ENCODE measurements around the gene SNUPN. TPM values are rescaled to one million over a fixed set of nuclear protein-coding genes. Genes with fewer than 3 reads are reported as not detected.
"Not testable (repeated sequence)": the region's sequence is repeated elsewhere in the genome, so short reads cannot be mapped to it uniquely, and the experiment has no call there.

The SNUPN gene
- total RNA-seq, 1 experiment from 2014 or later: 26.0 TPM

DNA sequence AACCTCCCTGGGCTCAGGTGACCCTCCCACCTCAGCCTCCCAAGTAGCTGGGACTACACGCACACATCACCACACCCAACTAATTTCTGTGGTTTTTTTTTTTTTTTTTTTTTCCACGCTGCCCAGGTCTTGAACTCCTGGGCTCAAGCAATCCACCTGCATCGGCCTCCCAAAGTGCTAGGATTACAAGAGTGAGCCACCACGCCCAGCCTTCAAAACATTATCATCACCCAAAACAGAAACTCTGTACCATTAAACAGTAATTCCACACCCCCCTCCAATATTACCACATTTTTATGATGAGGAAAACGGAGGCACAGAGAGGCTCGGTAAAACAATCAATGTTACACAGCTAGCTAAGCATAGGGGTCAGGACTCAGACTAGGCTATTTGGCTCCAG lies 10.5 kb upstream of the SNUPN start:
- Histone ChIP-seq H3K27me3 (replicated peaks) (no peaks in the 10 kb centered on the region), H3K27ac (no peak overlapping the region), H3K9me3 (replicated peaks) (no peaks in the 10 kb centered on the region), H3K36me3 (peaks cover 28% of the 10 kb centered on the region), H3K4me1 (replicated peaks) (peaks cover 19% of the 10 kb centered on the region), H3K4me3 (no peak overlapping the region)
- DNase-seq (ENCODE audit: low read depth in 1 of 2, low spot score in 2 of 2): no peak

DNA sequence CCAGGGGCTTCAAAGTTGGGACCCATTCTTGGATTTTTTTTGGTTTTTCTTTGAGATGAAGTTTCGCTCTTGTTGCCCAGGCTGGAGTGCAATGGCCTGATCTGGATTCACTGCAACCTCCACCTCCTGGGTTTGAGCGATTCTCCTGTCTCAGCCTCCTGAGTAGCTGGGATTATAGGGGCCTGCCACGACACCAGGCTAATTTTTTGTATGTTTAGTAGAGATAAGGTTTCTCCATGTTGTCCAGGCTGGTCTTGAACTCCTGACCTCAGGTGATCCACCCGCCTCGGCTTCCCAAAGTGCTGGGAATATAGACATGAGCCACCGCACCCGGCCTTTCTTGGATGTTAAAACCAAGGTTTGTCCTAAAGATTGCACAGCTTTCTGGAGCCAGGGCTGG lies 8.4 kb upstream of the SNUPN start:
- peaks cover 18% of the 10 kb centered on the region for H3K36me3 ChIP-seq
- not testable (repeated sequence) for H3K9me3 ChIP-seq (replicated peaks); H3K27me3 ChIP-seq (replicated peaks); H3K27ac ChIP-seq; H3K4me1 ChIP-seq (replicated peaks); DNase-seq (ENCODE audit: low read depth in 1 of 2, low spot score in 2 of 2); H3K4me3 ChIP-seq

- Histone ChIP-seq H3K9me3 (replicated peaks) (no peaks in the 10 kb centered on the region), H3K27me3 (replicated peaks) (no peaks in the 10 kb centered on the region), H3K4me1 (replicated peaks) (no peaks in the 10 kb centered on the region), H3K4me3 (no peak overlapping the region), H3K27ac (no peak overlapping the region), H3K36me3 (peaks cover 2% of the 10 kb centered on the region)
- no peak for DNase-seq (ENCODE audit: low read depth in 1 of 2, low spot score in 2 of 2)
Measured at GRCh38 chr15:75631935-75632334, 6.4 kb upstream of the SNUPN start.

GRCh38 chr15:75622505-75622904 lies 3.0 kb downstream of the SNUPN start:
- H3K27me3 ChIP-seq (replicated peaks): no peaks in the 10 kb centered on the region
- no peak overlapping the region for H3K4me3 ChIP-seq
- H3K36me3 ChIP-seq: peaks cover 26% of the 10 kb centered on the region
- no peak overlapping the region for H3K27ac ChIP-seq
- H3K4me1 ChIP-seq (replicated peaks): peaks cover 25% of the 10 kb centered on the region
- no peaks in the 10 kb centered on the region for H3K9me3 ChIP-seq (replicated peaks)
- DNase-seq (ENCODE audit: low read depth in 1 of 2, low spot score in 2 of 2): no peak

- peak; percentile 62 to 77 for DNase-seq (ENCODE audit: low read depth in 1 of 2, low spot score in 2 of 2)
- Histone ChIP-seq H3K4me1 (replicated peaks) (peaks cover 21% of the 10 kb centered on the region), H3K9me3 (replicated peaks) (no peaks in the 10 kb centered on the region), H3K36me3 (peaks cover 40% of the 10 kb centered on the region), H3K27ac (peak overlapping the region; percentile 34), H3K27me3 (replicated peaks) (no peaks in the 10 kb centered on the region), H3K4me3 (no peak overlapping the region)
Measured at GRCh38 chr15:75620841-75621391, 4.6 kb downstream of the SNUPN start.

GRCh38 chr15:75620058-75620820 lies 5.3 kb downstream of the SNUPN start:
- Histone ChIP-seq H3K27me3 (replicated peaks) (no peaks in the 10 kb centered on the region), H3K27ac (peak overlapping the region; percentile 34), H3K9me3 (replicated peaks) (no peaks in the 10 kb centered on the region), H3K36me3 (peaks cover 44% of the 10 kb centered on the region), H3K4me1 (replicated peaks) (peaks cover 19% of the 10 kb centered on the region), H3K4me3 (no peak overlapping the region)
- peak in 1 of 2 experiments; percentile 41 for DNase-seq (ENCODE audit: low read depth in 1 of 2, low spot score in 2 of 2)

DNA sequence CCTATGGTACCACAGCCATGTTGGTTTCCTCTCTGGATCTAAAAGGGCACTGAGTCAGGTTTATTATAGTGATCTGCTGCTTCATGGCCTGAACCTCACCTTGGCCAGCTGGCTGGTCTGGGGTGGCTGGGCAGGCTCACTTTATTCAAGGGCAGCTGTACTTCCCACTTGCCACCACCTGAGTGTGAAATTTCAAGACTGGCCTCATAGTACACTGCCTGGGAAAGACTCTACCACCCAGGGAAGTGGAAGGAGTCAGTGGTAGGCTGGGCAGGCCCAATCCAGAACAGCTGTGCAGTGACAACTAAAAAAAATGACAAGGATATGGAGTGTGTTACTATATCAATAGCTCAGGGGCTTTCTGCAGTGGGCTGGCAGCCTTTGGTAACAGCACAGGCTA lies 8.8 kb downstream of the SNUPN start:
- H3K36me3 ChIP-seq: peaks cover 67% of the 10 kb centered on the region
- H3K9me3 ChIP-seq (replicated peaks): no peaks in the 10 kb centered on the region
- H3K27me3 ChIP-seq (replicated peaks): no peaks in the 10 kb centered on the region
- H3K4me1 ChIP-seq (replicated peaks): peaks cover 19% of the 10 kb centered on the region
- no peak overlapping the region for H3K27ac ChIP-seq
- DNase-seq (ENCODE audit: low read depth in 1 of 2, low spot score in 2 of 2): no peak
- H3K4me3 ChIP-seq: no peak overlapping the region

- no peak overlapping the region for H3K4me3 ChIP-seq
- peaks cover 60% of the 10 kb centered on the region for H3K36me3 ChIP-seq
- no peaks in the 10 kb centered on the region for H3K27me3 ChIP-seq (replicated peaks)
- H3K9me3 ChIP-seq (replicated peaks): no peaks in the 10 kb centered on the region
- no peaks in the 10 kb centered on the region for H3K4me1 ChIP-seq (replicated peaks)
- no peak for DNase-seq (ENCODE audit: low read depth in 1 of 2, low spot score in 2 of 2)
- no peak overlapping the region for H3K27ac ChIP-seq
Measured at GRCh38 chr15:75606711-75607699, 18.5 kb downstream of the SNUPN start.

- H3K4me3 ChIP-seq: no peak overlapping the region
- H3K4me1 ChIP-seq (replicated peaks): no peaks in the 10 kb centered on the region
- H3K9me3 ChIP-seq (replicated peaks): no peaks in the 10 kb centered on the region
- H3K36me3 ChIP-seq: peaks cover 65% of the 10 kb centered on the region
- H3K27ac ChIP-seq: no peak overlapping the region
- no peaks in the 10 kb centered on the region for H3K27me3 ChIP-seq (replicated peaks)
- DNase-seq (ENCODE audit: low read depth in 1 of 2, low spot score in 2 of 2): no peak
Measured at GRCh38 chr15:75606026-75606425, 19.5 kb downstream of the SNUPN start.

DNA sequence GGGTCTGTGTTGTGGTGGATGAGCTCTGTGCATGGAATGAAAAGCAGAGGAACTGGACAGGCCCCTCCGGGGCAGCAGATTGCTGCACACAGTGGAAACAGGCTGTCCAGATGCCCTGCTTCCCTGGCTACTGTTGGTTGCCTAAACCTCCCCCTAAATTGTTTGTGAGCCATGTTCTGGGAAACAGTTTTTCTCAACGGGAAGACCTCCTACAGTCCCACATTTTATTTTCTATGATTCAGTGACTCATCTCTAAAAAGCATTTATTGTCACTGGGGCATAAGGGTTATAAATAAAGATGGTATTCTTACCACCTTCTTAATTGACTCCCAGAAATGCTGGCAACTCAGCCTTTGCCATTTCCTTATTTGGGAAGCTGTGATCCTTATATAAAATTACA lies 26.1 kb downstream of the SNUPN start:
- Histone ChIP-seq H3K27ac (peak overlapping the region; percentile 61), H3K9me3 (replicated peaks) (no peaks in the 10 kb centered on the region), H3K36me3 (peaks cover 53% of the 10 kb centered on the region), H3K4me3 (no peak overlapping the region), H3K4me1 (replicated peaks) (peaks cover 27% of the 10 kb centered on the region), H3K27me3 (replicated peaks) (no peaks in the 10 kb centered on the region)
- peak in 1 of 2 experiments; percentile 61 for DNase-seq (ENCODE audit: low read depth in 1 of 2, low spot score in 2 of 2)

- no peak overlapping the region; the same call in 1 of the 2 replicates for H3K27ac ChIP-seq
- no peaks in the 10 kb centered on the region for H3K9me3 ChIP-seq (replicated peaks)
- H3K36me3 ChIP-seq: peaks cover 50% of the 10 kb centered on the region
Measured at GRCh38 chr15:75598361-75598760, 27.2 kb downstream of the SNUPN start.

DNA sequence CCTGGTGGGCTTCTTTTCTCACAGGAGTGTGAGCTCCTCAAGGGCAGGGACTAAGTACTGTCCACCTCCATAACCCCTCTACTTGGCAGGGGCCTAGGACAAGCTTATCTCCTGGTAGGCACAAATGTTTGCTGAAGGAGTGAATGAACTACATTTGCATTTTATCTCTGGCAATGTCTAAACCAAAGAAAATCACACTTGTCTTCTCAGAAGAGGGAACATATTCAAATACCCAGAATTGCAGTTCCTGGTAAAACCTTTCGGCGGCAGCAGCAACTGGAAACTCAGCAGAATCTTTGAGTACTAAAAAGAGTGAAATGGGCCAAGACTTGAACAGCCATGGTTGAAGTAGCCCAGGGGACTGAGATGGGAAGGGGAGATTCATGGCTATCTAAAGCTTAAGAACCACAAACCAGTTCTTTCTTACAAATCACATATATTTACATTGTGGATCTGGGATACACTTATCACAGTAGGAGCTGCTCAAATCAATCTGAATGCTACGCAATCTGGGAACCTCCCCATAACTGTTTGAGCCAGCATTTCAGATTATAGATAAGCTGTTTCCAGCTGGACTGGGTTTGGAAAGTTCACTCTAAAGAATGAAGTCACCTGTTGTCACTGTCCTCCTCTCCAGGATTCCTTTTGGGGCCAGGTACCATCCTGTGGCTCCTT lies 27.7 kb downstream of the SNUPN start:
- Histone ChIP-seq H3K4me1 (replicated peaks) (peaks cover 27% of the 10 kb centered on the region), H3K36me3 (peaks cover 50% of the 10 kb centered on the region), H3K9me3 (replicated peaks) (no peaks in the 10 kb centered on the region), H3K27ac (no peak overlapping the region), H3K27me3 (replicated peaks) (no peaks in the 10 kb centered on the region), H3K4me3 (no peak overlapping the region)
- DNase-seq (ENCODE audit: low read depth in 1 of 2, low spot score in 2 of 2): no peak

More at GRCh38 chr15:75598361-75598760, 27.2 kb downstream of the SNUPN start:
- Histone ChIP-seq H3K27me3 (replicated peaks) (no peaks in the 10 kb centered on the region), H3K4me3 (no peak overlapping the region), H3K4me1 (replicated peaks) (peaks cover 27% of the 10 kb centered on the region)
- DNase-seq (ENCODE audit: low read depth in 1 of 2, low spot score in 2 of 2): no peak

- no peak for DNase-seq (ENCODE audit: low read depth in 1 of 2, low spot score in 2 of 2)
- Histone ChIP-seq H3K9me3 (replicated peaks) (no peaks in the 10 kb centered on the region), H3K4me1 (replicated peaks) (peaks cover 27% of the 10 kb centered on the region), H3K27ac (no peak overlapping the region), H3K36me3 (peaks cover 50% of the 10 kb centered on the region), H3K4me3 (no peak overlapping the region), H3K27me3 (replicated peaks) (no peaks in the 10 kb centered on the region)
Measured at GRCh38 chr15:75596703-75597345, 28.7 kb downstream of the SNUPN start.
